Heart right ventricle (tissue), 16 donors: ENCODE measurements around the gene HCN4. TPM values are rescaled to one million over a fixed set of nuclear protein-coding genes. Genes with fewer than 3 reads are reported as not detected.

Experiments used
- ATAC-seq, 8 donors: fragments of 200-7000 bp; cut with Tn5 transposase; one replicate each; pipeline ENCODE4 v1.9.1; 2020; ENCODE audit warnings: mild to moderate bottlenecking in 8 of 8, moderate library complexity in 8 of 8, moderate number of reproducible peaks in 1 of 8
- DNase-seq, 2 donors: peaks; one replicate each; pipeline ENCODE4 v3.0.0-alpha.2; 2020
- H3K27ac ChIP-seq, 10 donors: fragments of 200-600 bp; sonication (generic) in 2 of 10; one replicate each; pipeline versions ENCODE4 v1.5.0 to v1.8.0; 2020 to 2022; ENCODE audit warnings: mild to moderate bottlenecking in 3 of 10
- H3K27me3 ChIP-seq, 7 donors: fragments of 200-600 bp; one replicate each; pipeline ENCODE4 v1.8.0; 2021 to 2022; ENCODE audit warnings: mild to moderate bottlenecking in 2 of 7
- H3K36me3 ChIP-seq, 9 donors: fragments of 200-600 bp; sonication (generic) in 1 of 9; one replicate each; pipeline versions ENCODE4 v1.5.0 to v1.8.0; 2020 to 2022; ENCODE audit warnings: mild to moderate bottlenecking in 2 of 9
- H3K4me1 ChIP-seq, 9 donors: fragments of 200-600 bp; sonication (generic) in 1 of 9; one replicate each; pipeline versions ENCODE4 v1.5.0 to v1.8.0; 2020 to 2022; ENCODE audit warnings: mild to moderate bottlenecking in 4 of 9
- H3K4me3 ChIP-seq, 10 donors: fragments of 200-600 bp; sonication (generic) in 2 of 10; one replicate each; pipeline versions ENCODE4 v1.5.0 to v1.8.0; 2020 to 2022; ENCODE audit warnings: mild to moderate bottlenecking in 7 of 10, moderate library complexity in 2 of 10
- H3K9me3 ChIP-seq, 11 donors: fragments of 200-600 bp in 10 of 11; sonication (generic) in 2 of 11; one replicate each; pipeline versions ENCODE4 v1.5.0 to v1.8.0; 2013 to 2022; ENCODE audit warnings: mild to moderate bottlenecking in 2 of 11, control low read depth in 1 of 11, moderate library complexity in 1 of 11
- WGBS, 2 donors: extraction: QIAGEN DNeasy Blood & Tissue Kit; methylation state at CpG; one replicate each; pipeline ENCODE4 v1.1.7; 2013; ENCODE audit warnings: inconsistent platforms in 1 of 2; 5-methylcytosine and 5-hydroxymethylcytosine counted together
- intact Hi-C, 10 donors: fragments of 100-400 bp; cut with DNase I; formaldehyde crosslinking; loops; one replicate each; pipeline versions ENCODE4 v1.11.1 to v1.14.2; 2022
- polyA plus RNA-seq, 2 donors: library from polyadenylated mRNA; stranded (reverse); fragments of 200-250 nt; gene quantifications; one replicate each; pipeline ENCODE4 v1.2.3, GENCODE V29; 2013
- total RNA-seq, 10 donors: library from RNA; stranded (reverse); fragmentation: NEBNext Ultra II Directional in 3 of 10; extraction: Animal tissue kit (Norgen Biotek cat#: 25700) in 3 of 10; gene quantifications; one replicate each; pipeline versions ENCODE4 v1.2.1 to v1.2.4, GENCODE V29; 2021 to 2023
- TF ChIP-seq, protein P1 (sequence below), 9 donors: fragments of 200-600 bp; sonication (generic) in 2 of 9; IDR thresholded peaks; one replicate each; pipeline versions ENCODE4 v1.5.0 to v1.8.0; 2021 to 2022; ENCODE audit warnings: antibody characterized with exemption in 9 of 9, mild to moderate bottlenecking in 5 of 9, moderate library complexity in 1 of 9
- donor health status: Arrhythmogenic right ventricular cardiomyopathy.
- donor health status: ischemic (EF 13 %, LVEDD 7.1; RV severe dilation, severe dysfunction).
- donor health status: healthy with polysubstance abuse.
- donor health status: DM: no; HTN: yes; CAD: no.
- donor health status: DM: no; HTN: no; CAD: no.
- donor health status: ischemic (EF 25% LVEDD 6.9; RV normal size, moderate dysfunction).
- donor health status: ischemic (EF 25% LVEDD 5.7; RV mildly dilated, moderate dysfunction).
- donor health status: healthy.
- donor health status: DM: yes; HTN: yes; CAD: no.
- donor health status: Ischemic cardiomyopathy.
- donor health status: ischemic (EF 35%, LVEDD 5.7; RV mildly dilated, moderate dysfunction).
- donor health status: nonischemic (EF 11% LVEDD 7.7; RV severe dilation, severe dysfunction).
- donor health status: DM: yes; HTN: yes; CAD: no.
- donor health status: PGD.
- donor health status: ischemic (EF 29% LVEDD 5.4; RV normal size, mild dysfunction).
- donor health status: nonischemic (EF 23%, LVEDD 6.1; RV moderate dilation, normal function).

HCN4 gene
- total and polyA plus RNA-seq, 12 donors, result 2.2 to 24.9 (median 6.8) TPM

DNA sequence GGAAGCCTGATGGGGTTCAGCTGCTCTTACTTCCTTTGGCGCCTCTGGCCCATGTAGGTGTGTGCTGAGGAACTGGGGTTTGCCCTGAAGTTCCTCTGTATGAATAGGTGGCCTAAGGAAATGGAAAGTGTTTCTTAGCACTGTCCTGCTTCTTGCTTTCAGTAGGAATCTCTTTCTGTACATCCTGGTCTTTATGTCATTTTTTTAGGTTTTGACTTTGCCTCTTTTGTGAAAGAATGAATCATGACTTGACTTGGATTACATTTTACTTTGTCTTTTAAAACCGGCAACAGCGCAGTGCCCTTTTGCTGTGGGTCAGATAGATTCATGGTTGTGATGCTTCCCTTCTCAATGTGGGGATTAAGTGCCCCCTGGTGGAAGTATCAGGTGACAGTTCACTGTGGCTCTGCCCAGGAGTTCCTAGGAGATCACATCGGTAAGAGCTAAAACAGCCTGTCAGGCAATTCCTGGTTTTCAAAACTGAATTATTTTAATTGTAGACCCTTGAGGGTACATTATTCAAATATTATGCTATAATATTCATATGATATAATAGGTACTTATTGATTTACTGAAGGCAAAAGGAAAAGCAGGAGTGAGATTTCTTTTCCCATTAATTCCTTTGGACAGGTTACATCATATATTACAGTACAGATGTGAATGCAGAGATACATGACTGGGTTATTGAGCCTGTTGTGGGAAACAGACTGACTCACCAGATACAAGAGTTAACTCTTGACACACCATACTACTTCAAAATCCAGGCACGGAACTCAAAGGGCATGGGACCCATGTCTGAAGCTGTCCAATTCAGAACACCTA, 95.4 kb downstream of the HCN4 start:
- TF ChIP-seq, protein P1, sequence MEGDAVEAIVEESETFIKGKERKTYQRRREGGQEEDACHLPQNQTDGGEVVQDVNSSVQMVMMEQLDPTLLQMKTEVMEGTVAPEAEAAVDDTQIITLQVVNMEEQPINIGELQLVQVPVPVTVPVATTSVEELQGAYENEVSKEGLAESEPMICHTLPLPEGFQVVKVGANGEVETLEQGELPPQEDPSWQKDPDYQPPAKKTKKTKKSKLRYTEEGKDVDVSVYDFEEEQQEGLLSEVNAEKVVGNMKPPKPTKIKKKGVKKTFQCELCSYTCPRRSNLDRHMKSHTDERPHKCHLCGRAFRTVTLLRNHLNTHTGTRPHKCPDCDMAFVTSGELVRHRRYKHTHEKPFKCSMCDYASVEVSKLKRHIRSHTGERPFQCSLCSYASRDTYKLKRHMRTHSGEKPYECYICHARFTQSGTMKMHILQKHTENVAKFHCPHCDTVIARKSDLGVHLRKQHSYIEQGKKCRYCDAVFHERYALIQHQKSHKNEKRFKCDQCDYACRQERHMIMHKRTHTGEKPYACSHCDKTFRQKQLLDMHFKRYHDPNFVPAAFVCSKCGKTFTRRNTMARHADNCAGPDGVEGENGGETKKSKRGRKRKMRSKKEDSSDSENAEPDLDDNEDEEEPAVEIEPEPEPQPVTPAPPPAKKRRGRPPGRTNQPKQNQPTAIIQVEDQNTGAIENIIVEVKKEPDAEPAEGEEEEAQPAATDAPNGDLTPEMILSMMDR (IDR thresholded peaks at IDR 0.05), result peak; percentile 38 to 86 (median 80)
- peaks cover 0 to 53% (median 0%) of the 10 kb centered on the region in 9 donors for H3K36me3 ChIP-seq
- ATAC-seq (peak; percentile 62 to 89 (median 78)), DNase-seq (peak in 1 of 2 donors; percentile 51)
- no peak overlapping the region for H3K4me3 ChIP-seq
- H3K9me3 ChIP-seq, result no peaks in the 10 kb centered on the region
- no peaks in the 10 kb centered on the region for H3K27me3 ChIP-seq
- 38 to 42% methylated on average over 5 of the region's 5 CpGs for WGBS, 2 donors
- intact Hi-C loops, result loop anchor here in 7 of 10 donors (1.0 to 10.0 kb wide), 6 partner anchors 32 to 551 kb away; partner anchors contain the start of gene ADPGK (in 2 of the 7)
- H3K27ac ChIP-seq, result no peak overlapping the region
- peaks cover 0 to 6% (median 0%) of the 10 kb centered on the region in 9 donors for H3K4me1 ChIP-seq

DNA sequence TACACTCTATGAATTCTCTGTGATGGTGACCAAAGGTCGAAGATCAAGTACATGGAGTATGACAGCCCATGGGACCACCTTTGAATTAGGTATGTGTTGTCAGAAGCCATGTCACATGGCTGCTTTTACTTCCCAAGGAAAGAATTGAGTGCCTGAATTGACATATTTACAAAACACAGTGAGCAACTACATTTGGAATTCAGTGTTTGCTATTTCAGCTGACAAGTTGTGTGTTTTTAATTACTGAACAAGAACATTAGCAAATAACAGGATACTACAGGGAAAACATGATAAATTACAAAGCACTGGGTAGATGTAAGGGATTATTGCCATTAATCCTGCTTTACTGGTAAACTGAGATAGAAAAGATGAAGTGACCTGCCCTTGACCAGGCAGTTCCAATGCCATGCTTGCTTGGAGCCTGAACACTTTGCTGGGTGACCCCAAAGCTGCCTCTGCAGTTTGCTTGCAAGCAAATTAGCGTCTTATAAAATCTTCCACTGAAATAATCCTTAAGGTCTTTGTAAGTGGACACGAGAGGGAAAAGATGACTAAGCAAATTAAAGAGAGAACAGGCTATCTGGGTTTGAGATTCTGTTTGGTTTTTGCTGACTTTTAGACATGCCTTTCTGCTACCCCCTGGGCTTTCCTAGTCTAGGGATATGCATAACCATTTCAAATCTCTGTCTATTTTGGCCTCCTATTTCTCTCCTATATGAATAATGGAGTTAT, 98.2 kb downstream of the HCN4 start:
- Histone ChIP-seq H3K4me1 (peaks cover 0 to 6% (median 0%) of the 10 kb centered on the region in 9 donors), H3K36me3 (peaks cover 0 to 57% (median 5%) of the 10 kb centered on the region in 9 donors), H3K27me3 (no peaks in the 10 kb centered on the region), H3K4me3 (no peak overlapping the region), H3K27ac (no peak overlapping the region), H3K9me3 (no peaks in the 10 kb centered on the region)
- TF ChIP-seq, protein P1 (IDR thresholded peaks at IDR 0.05), result no peak
- no peak for DNase-seq
- intact Hi-C loops, result loop anchor here in 4 of 10 donors (5.0 to 10.0 kb wide), 4 partner anchors 476 to 548 kb away; partner anchors contain the start of gene ADPGK (in 2 of the 4)
- WGBS, 2 donors, result 86 to 93% methylated on average over 3 of the region's 3 CpGs
- no peak for ATAC-seq

Other genes starting within 250 kb of the HCN4 start
- under 1 TPM in 4 of 10 donors, not detected in 6; 0.28 to 0.62 (median 0.44) TPM for gene REC114, start 74.2 kb upstream of the HCN4 start, total RNA-seq
- gene REC114, start 74.2 kb upstream of the HCN4 start, polyA plus RNA-seq, result not detected